Measurements from ENCODE around the gene EFHC1.

DNA sequence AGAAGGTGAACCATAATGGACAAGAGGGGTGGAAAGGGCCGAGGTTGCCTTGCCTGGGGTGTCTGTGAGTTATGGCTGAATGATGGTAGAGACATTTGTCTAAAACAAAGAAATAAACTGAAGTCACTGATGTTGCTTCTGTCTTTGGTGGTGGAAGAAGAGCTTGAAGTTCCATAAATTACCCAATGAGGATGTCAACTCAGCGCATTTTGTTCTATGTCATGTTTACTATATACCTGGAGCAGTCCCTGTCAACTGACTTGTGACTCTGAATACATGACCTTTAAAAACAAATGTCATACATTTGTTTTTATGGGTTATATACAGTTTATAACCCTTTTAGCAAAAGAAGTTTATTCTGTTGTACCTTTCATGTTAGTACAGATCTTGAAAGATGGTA, 2.0 kb downstream of the EFHC1 start:
- TF ChIP-seq, protein P1, sequence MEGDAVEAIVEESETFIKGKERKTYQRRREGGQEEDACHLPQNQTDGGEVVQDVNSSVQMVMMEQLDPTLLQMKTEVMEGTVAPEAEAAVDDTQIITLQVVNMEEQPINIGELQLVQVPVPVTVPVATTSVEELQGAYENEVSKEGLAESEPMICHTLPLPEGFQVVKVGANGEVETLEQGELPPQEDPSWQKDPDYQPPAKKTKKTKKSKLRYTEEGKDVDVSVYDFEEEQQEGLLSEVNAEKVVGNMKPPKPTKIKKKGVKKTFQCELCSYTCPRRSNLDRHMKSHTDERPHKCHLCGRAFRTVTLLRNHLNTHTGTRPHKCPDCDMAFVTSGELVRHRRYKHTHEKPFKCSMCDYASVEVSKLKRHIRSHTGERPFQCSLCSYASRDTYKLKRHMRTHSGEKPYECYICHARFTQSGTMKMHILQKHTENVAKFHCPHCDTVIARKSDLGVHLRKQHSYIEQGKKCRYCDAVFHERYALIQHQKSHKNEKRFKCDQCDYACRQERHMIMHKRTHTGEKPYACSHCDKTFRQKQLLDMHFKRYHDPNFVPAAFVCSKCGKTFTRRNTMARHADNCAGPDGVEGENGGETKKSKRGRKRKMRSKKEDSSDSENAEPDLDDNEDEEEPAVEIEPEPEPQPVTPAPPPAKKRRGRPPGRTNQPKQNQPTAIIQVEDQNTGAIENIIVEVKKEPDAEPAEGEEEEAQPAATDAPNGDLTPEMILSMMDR (IDR thresholded peaks at IDR 0.05; ENCODE audit: insufficient read depth, low read length, poor library complexity, severe bottlenecking) = no peak
- no peak for TF ChIP-seq EZH2phosphoT487 (conservative IDR thresholded peaks at IDR 0.05; ENCODE audit: low read length)
